Osteocyte (in vitro differentiated cells): ENCODE data around the gene HCRTR2. TPM values are rescaled to one million over a fixed set of nuclear protein-coding genes. Genes with fewer than 3 reads are reported as not detected.

Experiments used
- DNase-seq: peaks from one replicate; pipeline ENCODE4 v3.0.0; 2021; ENCODE audit warnings: mixed read lengths; ENCODE audit not compliant: unreplicated experiment; ENCODE audit errors: extremely low spot score
- H3K27ac Mint-ChIP-seq: one replicate; pipeline ENCODE4 v1.8.0; 2021; ENCODE audit warnings: mild to moderate bottlenecking, mixed read lengths; ENCODE audit not compliant: unreplicated experiment
- H3K27me3 Mint-ChIP-seq: one replicate; pipeline ENCODE4 v1.8.0; 2021; ENCODE audit warnings: mixed read lengths; ENCODE audit not compliant: unreplicated experiment
- H3K36me3 Mint-ChIP-seq: one replicate; pipeline ENCODE4 v1.8.0; 2021; ENCODE audit warnings: mixed read lengths; ENCODE audit not compliant: unreplicated experiment
- H3K4me1 Mint-ChIP-seq: one replicate; pipeline ENCODE4 v1.8.0; 2021; ENCODE audit warnings: mixed read lengths; ENCODE audit not compliant: unreplicated experiment
- H3K4me3 Mint-ChIP-seq: one replicate; pipeline ENCODE4 v1.8.0; 2021; ENCODE audit warnings: mild to moderate bottlenecking, moderate library complexity, mixed read lengths; ENCODE audit not compliant: unreplicated experiment
- H3K9me3 Mint-ChIP-seq: one replicate; pipeline ENCODE4 v1.8.0; 2021; ENCODE audit warnings: mixed read lengths; ENCODE audit not compliant: unreplicated experiment
- total RNA-seq: library from RNA; stranded (reverse); gene quantifications from 2 replicates; pipeline ENCODE4 v1.2.1, GENCODE V29; 2021
- TF ChIP-seq, protein P1 (sequence below): fragments of 200-600 bp; sonication (generic); IDR thresholded peaks from 2 replicates; pipeline ENCODE4 v1.5.0; 2021; ENCODE audit warnings: antibody characterized with exemption, mild to moderate bottlenecking, moderate library complexity

Gene HCRTR2
- total RNA-seq, 1 donor from 2014 or later: not detected

DNA sequence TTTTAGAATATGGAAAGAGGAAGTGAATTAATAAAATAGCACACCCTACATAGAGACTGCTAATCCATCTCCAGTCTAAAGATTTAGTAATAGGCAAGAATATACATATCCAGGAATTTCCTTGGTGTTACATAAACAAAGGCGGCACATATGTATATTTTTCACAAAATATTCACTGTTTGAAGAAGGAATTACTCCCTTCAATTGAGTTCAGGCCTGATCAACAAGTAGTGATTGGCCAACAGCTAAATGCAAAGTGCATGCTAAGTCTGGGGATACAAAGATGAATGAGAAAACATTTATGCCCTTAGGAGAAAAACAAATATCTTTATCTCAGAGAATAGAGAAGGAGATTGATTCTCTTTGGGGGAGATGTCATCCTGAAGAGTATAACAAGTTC, 6.5 kb upstream of the HCRTR2 start:
- no peaks in the 10 kb centered on the region for H3K36me3 Mint-ChIP-seq
- H3K4me3 Mint-ChIP-seq: no peak overlapping the region
- no peak for DNase-seq
- H3K4me1 Mint-ChIP-seq: no peaks in the 10 kb centered on the region
- no peaks in the 10 kb centered on the region for H3K9me3 Mint-ChIP-seq
- peaks cover 38% of the 10 kb centered on the region for H3K27me3 Mint-ChIP-seq
- TF ChIP-seq, protein P1, sequence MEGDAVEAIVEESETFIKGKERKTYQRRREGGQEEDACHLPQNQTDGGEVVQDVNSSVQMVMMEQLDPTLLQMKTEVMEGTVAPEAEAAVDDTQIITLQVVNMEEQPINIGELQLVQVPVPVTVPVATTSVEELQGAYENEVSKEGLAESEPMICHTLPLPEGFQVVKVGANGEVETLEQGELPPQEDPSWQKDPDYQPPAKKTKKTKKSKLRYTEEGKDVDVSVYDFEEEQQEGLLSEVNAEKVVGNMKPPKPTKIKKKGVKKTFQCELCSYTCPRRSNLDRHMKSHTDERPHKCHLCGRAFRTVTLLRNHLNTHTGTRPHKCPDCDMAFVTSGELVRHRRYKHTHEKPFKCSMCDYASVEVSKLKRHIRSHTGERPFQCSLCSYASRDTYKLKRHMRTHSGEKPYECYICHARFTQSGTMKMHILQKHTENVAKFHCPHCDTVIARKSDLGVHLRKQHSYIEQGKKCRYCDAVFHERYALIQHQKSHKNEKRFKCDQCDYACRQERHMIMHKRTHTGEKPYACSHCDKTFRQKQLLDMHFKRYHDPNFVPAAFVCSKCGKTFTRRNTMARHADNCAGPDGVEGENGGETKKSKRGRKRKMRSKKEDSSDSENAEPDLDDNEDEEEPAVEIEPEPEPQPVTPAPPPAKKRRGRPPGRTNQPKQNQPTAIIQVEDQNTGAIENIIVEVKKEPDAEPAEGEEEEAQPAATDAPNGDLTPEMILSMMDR: no peak
- no peak overlapping the region for H3K27ac Mint-ChIP-seq

DNA sequence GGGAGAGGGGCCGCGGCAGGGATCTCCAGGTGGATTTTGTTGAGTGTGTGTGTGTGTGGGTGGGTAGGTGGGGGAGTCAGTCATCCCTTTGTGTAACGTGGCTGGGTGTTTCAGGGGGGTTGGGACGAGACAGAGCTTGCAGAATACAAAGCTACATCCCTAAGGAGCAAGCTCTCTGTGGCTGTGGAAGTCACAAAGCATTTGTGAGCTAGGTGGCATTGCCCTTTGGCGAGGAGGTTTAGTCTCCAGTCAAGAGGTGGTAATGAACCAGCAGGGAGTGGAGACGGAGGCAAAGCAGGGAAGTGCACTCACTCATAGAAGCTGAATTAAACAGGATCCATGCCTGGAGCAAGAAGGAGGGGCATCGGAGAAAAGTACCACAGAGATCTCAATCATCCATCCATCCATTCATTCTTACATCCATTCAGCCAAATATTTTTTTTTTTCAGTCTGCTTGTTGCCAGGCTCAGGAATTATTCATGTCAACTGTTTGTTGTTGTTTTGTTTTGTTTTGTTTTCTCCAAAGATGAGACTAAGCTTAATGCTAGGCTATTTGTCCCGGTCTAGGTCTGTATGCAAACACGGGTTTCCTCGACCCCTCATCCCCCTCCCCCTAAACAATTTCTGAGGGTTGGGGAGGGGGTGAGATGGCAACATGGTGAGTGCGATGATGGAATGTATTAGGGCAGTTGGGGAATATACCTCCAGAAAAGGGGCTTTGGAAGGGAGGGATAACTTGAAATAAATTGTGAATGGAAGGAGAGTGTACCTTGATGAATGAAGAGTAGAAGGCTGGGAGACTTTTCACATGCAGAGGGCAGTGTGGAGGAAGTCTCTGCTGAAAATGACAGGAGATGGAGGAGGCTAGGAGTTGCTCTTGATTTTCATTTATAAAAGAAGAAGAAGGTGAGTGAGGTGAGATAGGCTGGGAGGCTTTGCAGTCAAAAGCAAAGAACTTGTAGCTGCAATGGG, 1.0 kb downstream of the HCRTR2 start:
- DNase-seq: no peak
- H3K27ac Mint-ChIP-seq: no peak overlapping the region
- TF ChIP-seq, protein P1: no peak
- H3K4me3 Mint-ChIP-seq: peak overlapping the region; percentile 42
- peaks cover 14% of the 10 kb centered on the region for H3K4me1 Mint-ChIP-seq
- H3K36me3 Mint-ChIP-seq: no peaks in the 10 kb centered on the region
- H3K9me3 Mint-ChIP-seq: peaks cover 4% of the 10 kb centered on the region
- H3K27me3 Mint-ChIP-seq: peaks cover 74% of the 10 kb centered on the region

DNA sequence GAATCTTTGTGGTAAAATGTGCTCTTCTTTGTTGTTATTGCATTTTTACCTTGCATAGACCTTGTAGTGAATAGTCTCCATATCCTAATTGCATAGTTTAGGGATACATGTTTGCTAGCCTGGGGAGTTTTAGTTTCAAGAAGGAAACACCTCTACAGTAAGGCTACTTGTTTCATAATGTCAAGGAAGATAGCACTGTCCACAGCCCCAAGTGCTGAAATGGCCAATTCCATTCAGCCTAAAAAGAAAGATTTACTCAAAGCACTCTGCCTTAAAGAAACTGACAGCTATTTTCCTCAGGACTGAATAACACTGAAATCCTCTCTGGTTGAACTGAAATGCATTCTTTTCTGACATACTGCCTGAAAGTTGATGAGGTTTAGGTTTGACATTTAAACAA, 2.6 kb downstream of the HCRTR2 start:
- Mint-ChIP-seq H3K27ac (no peak overlapping the region), H3K9me3 (peaks cover 4% of the 10 kb centered on the region), H3K27me3 (peaks cover 70% of the 10 kb centered on the region), H3K36me3 (no peaks in the 10 kb centered on the region), H3K4me1 (peaks cover 14% of the 10 kb centered on the region), H3K4me3 (no peak overlapping the region)
- TF ChIP-seq, protein P1: no peak
- no peak for DNase-seq

DNA sequence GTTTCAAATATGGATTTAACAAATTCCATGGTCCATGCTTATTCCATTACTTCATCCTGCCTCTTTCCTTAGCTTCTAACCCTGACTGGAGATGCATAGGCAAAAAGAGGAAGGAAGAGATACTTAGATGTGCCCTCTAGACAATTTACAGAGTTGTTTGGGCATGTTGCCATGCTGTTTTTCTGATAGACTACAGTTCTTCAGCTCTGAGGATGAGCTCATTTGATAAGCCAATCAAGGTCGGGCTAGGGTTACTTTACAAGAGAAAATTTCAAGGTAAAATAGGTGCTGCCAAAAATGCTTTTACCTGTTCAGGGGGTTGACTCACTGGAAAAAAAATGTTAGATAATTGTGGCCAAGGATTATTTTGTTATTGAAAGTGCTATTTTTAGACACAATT, 5.9 kb downstream of the HCRTR2 start:
- Mint-ChIP-seq H3K4me1 (no peaks in the 10 kb centered on the region), H3K27me3 (peaks cover 48% of the 10 kb centered on the region), H3K27ac (no peak overlapping the region), H3K36me3 (no peaks in the 10 kb centered on the region), H3K4me3 (no peak overlapping the region), H3K9me3 (peaks cover 4% of the 10 kb centered on the region)
- DNase-seq: no peak
- TF ChIP-seq, protein P1: no peak

DNA sequence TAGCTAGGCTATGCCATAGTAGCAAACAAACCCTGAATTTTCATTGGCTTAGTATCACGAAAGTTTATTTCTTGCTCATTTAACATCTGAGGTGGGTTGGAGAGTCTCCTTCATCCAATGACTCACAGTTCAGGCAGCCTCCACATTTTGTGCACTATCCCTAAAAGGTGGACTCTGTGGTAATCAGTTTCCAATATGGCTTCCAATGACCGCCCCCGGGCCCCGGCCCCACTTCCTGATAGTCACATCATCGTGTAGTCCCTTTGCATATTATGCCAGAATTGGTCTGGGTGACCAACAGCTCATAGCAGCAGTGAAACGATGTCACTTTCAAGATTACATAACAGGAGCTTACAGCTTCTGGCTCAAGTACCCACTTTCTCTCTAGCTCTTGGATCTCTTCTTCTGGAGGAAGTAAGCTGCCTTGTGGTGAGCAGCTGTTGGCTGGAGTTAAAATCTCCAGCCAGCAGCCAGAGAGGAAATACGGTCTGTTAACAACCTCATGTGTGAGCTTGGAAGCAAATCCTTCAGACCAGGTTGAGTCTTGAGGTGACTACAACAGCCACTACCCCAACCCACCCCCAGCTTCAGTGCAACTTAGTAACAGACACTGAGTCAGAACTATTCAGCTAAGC, 7.8 kb downstream of the HCRTR2 start:
- H3K4me3 Mint-ChIP-seq: no peak overlapping the region
- no peaks in the 10 kb centered on the region for H3K36me3 Mint-ChIP-seq
- H3K4me1 Mint-ChIP-seq: no peaks in the 10 kb centered on the region
- H3K9me3 Mint-ChIP-seq: no peaks in the 10 kb centered on the region
- DNase-seq: no peak
- TF ChIP-seq, protein P1: no peak
- no peak overlapping the region for H3K27ac Mint-ChIP-seq
- H3K27me3 Mint-ChIP-seq: peaks cover 33% of the 10 kb centered on the region
